ENCODE results near the gene MARCHF3.

GRCh38 chr5:126877602-126878001 is 152.8 kb downstream of the MARCHF3 start:
- TF ChIP-seq, protein P1, sequence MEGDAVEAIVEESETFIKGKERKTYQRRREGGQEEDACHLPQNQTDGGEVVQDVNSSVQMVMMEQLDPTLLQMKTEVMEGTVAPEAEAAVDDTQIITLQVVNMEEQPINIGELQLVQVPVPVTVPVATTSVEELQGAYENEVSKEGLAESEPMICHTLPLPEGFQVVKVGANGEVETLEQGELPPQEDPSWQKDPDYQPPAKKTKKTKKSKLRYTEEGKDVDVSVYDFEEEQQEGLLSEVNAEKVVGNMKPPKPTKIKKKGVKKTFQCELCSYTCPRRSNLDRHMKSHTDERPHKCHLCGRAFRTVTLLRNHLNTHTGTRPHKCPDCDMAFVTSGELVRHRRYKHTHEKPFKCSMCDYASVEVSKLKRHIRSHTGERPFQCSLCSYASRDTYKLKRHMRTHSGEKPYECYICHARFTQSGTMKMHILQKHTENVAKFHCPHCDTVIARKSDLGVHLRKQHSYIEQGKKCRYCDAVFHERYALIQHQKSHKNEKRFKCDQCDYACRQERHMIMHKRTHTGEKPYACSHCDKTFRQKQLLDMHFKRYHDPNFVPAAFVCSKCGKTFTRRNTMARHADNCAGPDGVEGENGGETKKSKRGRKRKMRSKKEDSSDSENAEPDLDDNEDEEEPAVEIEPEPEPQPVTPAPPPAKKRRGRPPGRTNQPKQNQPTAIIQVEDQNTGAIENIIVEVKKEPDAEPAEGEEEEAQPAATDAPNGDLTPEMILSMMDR (IDR thresholded peaks at IDR 0.05) = no peak
- TF ChIP-seq POLR2A (IDR thresholded peaks at IDR 0.05) = no peak
